Endodermal cell (in vitro differentiated cells): ENCODE results near the gene SYNE2. TPM values are rescaled to one million over a fixed set of nuclear protein-coding genes. Genes with fewer than 3 reads are reported as not detected.
A peak's percentile ranks its signal among the peaks of the same experiment; 100 is the strongest.

Experiments
- DNase-seq: peaks from one replicate; pipeline ENCODE4 v3.0.0-alpha.2; 2017
- H3K27ac ChIP-seq: 2 replicates; pipeline ENCODE4 v1.5.1; 2013; ENCODE audit warnings: mild to moderate bottlenecking, low read depth, low read length, moderate library complexity
- H3K27me3 ChIP-seq: 2 replicates; pipeline ENCODE4 v1.6.1; 2013; ENCODE audit warnings: mild to moderate bottlenecking, low read length, moderate library complexity; ENCODE audit not compliant: insufficient read depth, control insufficient read depth, poor library complexity, severe bottlenecking
- H3K36me3 ChIP-seq: 2 replicates; pipeline ENCODE4 v1.7.0; 2013; ENCODE audit warnings: mild to moderate bottlenecking, low read length, moderate library complexity; ENCODE audit not compliant: control insufficient read depth, insufficient read depth
- H3K4me1 ChIP-seq: one replicate; pipeline ENCODE4 v1.7.0; 2013; ENCODE audit warnings: low read length; ENCODE audit not compliant: control insufficient read depth, insufficient read depth
- H3K4me3 ChIP-seq: 2 replicates; pipeline ENCODE4 v1.5.1; 2013; ENCODE audit warnings: mild to moderate bottlenecking, low read length, moderate library complexity
- H3K9ac ChIP-seq: 2 replicates; pipeline ENCODE4 v1.6.1; 2013; ENCODE audit warnings: mild to moderate bottlenecking, low read length, moderate library complexity; ENCODE audit not compliant: poor library complexity, severe bottlenecking; ENCODE audit errors: extremely low read depth
- H3K9me3 ChIP-seq: 2 replicates; pipeline ENCODE4 v1.6.1; 2013; ENCODE audit warnings: mild to moderate bottlenecking, low read length, moderate library complexity; ENCODE audit not compliant: control insufficient read depth
- H3K27ac Mint-ChIP-seq: 2 replicates; pipeline ENCODE4 v1.8.0; 2020; ENCODE audit warnings: mixed read lengths
- H3K27me3 Mint-ChIP-seq: 2 replicates; pipeline ENCODE4 v1.8.0; 2021; ENCODE audit warnings: mild to moderate bottlenecking, mixed read lengths; ENCODE audit not compliant: insufficient read depth
- H3K36me3 Mint-ChIP-seq: 2 replicates; pipeline ENCODE4 v1.8.0; 2020; ENCODE audit warnings: low read depth, mixed read lengths
- H3K4me1 Mint-ChIP-seq: 2 replicates; pipeline ENCODE4 v1.8.0; 2020; ENCODE audit warnings: mixed read lengths
- H3K4me3 Mint-ChIP-seq: 2 replicates; pipeline ENCODE4 v1.8.0; 2020; ENCODE audit warnings: mild to moderate bottlenecking, moderate library complexity, mixed read lengths
- H3K9me3 Mint-ChIP-seq: 2 replicates; pipeline ENCODE4 v1.8.0; 2020; ENCODE audit warnings: mild to moderate bottlenecking, mixed read lengths
- CTCF ChIP-seq: fragments of 200-600 bp; sonication (generic); conservative IDR thresholded peaks from 2 replicates; pipeline ENCODE4 v1.5.0; 2021; ENCODE audit warnings: antibody characterized with exemption, mild to moderate bottlenecking
- WGBS, 2 experiments: methylation state at CpG; one replicate each; pipeline versions ENCODE4 v1.1.5 to v1.1.7; 2013; ENCODE audit warnings: missing lambda C conversion rate in 2 of 2, mixed read lengths in 1 of 2; ENCODE audit not compliant: insufficient coverage in 1 of 2, insufficient read length in 1 of 2; 5-methylcytosine and 5-hydroxymethylcytosine counted together
- total RNA-seq, 2 donors: library from RNA; stranded (reverse); fragmentation: NEBNext Ultra II Directional in 1 of 2; extraction: Animal tissue kit (Norgen Biotek cat#: 25700) in 1 of 2; gene quantifications; 2 replicates in 1 of 2; 3 replicates in 1 of 2; pipeline ENCODE4 v1.2.1, GENCODE V29; 2021

Gene SYNE2
- total RNA-seq, 2 donors from 2014 or later = 65.8 to 70.0 TPM

GRCh38 chr14:63962906-63963305, 110.1 kb downstream of the SYNE2 start:
- DNase-seq = no peak
- Mint-ChIP-seq H3K27ac (no peak overlapping the region), H3K27me3 (no peaks in the 10 kb centered on the region), H3K9me3 (no peaks in the 10 kb centered on the region), H3K4me1 (peaks cover 2% of the 10 kb centered on the region), H3K36me3 (peaks cover 4% of the 10 kb centered on the region), H3K4me3 (no peak overlapping the region)
- no peak overlapping the region for H3K9ac ChIP-seq
- H3K9me3 ChIP-seq = no peaks in the 10 kb centered on the region
- H3K27ac ChIP-seq = no peak overlapping the region
- no peaks in the 10 kb centered on the region for H3K4me1 ChIP-seq
- WGBS, 2 experiments = 74% methylated on average over 2 of the region's 2 CpGs; no CpG with 5 or more reads in 1 of the 2 experiments
- no peak overlapping the region for H3K4me3 ChIP-seq
- no peak for TF ChIP-seq CTCF
- H3K27me3 ChIP-seq = no peaks in the 10 kb centered on the region
- H3K36me3 ChIP-seq = peaks cover 5% of the 10 kb centered on the region

- Mint-ChIP-seq H3K4me1 (peaks cover 2% of the 10 kb centered on the region), H3K36me3 (peaks cover 8% of the 10 kb centered on the region), H3K27me3 (no peaks in the 10 kb centered on the region), H3K27ac (no peak overlapping the region), H3K9me3 (no peaks in the 10 kb centered on the region), H3K4me3 (no peak overlapping the region)
- no peak for TF ChIP-seq CTCF
- Histone ChIP-seq H3K9me3 (no peaks in the 10 kb centered on the region), H3K27me3 (no peaks in the 10 kb centered on the region), H3K9ac (no peak overlapping the region), H3K4me3 (no peak overlapping the region), H3K27ac (no peak overlapping the region), H3K4me1 (no peaks in the 10 kb centered on the region), H3K36me3 (peaks cover 5% of the 10 kb centered on the region)
- no peak for DNase-seq
- WGBS, 2 experiments = 88 to 100% methylated on average over 1 to 2 of the region's 2 CpGs
Measured at GRCh38 chr14:63963439-63963838, 110.6 kb downstream of the SYNE2 start.

- WGBS, 2 experiments = 92 to 100% methylated on average over 2 of the region's 2 CpGs
- H3K4me3 Mint-ChIP-seq = no peak overlapping the region
- no peak for DNase-seq
- Histone ChIP-seq H3K27me3 (no peaks in the 10 kb centered on the region), H3K4me1 (no peaks in the 10 kb centered on the region), H3K36me3 (peaks cover 5% of the 10 kb centered on the region), H3K9me3 (no peaks in the 10 kb centered on the region), H3K27ac (no peak overlapping the region), H3K4me3 (no peak overlapping the region), H3K9ac (no peak overlapping the region)
- peak overlapping the region; percentile 76 for H3K27ac Mint-ChIP-seq
- TF ChIP-seq CTCF = no peak
- H3K27me3 Mint-ChIP-seq = no peaks in the 10 kb centered on the region
- H3K4me1 Mint-ChIP-seq = peaks cover 2% of the 10 kb centered on the region
- H3K9me3 Mint-ChIP-seq = no peaks in the 10 kb centered on the region
- H3K36me3 Mint-ChIP-seq = peaks cover 11% of the 10 kb centered on the region
Measured at GRCh38 chr14:63964113-63964512, 111.3 kb downstream of the SYNE2 start.
